ENCODE measurements around the gene SEMA4D.

- TF ChIP-seq, protein P1, sequence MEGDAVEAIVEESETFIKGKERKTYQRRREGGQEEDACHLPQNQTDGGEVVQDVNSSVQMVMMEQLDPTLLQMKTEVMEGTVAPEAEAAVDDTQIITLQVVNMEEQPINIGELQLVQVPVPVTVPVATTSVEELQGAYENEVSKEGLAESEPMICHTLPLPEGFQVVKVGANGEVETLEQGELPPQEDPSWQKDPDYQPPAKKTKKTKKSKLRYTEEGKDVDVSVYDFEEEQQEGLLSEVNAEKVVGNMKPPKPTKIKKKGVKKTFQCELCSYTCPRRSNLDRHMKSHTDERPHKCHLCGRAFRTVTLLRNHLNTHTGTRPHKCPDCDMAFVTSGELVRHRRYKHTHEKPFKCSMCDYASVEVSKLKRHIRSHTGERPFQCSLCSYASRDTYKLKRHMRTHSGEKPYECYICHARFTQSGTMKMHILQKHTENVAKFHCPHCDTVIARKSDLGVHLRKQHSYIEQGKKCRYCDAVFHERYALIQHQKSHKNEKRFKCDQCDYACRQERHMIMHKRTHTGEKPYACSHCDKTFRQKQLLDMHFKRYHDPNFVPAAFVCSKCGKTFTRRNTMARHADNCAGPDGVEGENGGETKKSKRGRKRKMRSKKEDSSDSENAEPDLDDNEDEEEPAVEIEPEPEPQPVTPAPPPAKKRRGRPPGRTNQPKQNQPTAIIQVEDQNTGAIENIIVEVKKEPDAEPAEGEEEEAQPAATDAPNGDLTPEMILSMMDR (IDR thresholded peaks at IDR 0.05; ENCODE audit: low read depth, low read length), result no peak
- TF ChIP-seq EZH2phosphoT487 (IDR thresholded peaks at IDR 0.05; ENCODE audit: low read depth), result no peak
Observed at GRCh38 chr9:89408628-89409101, 89.2 kb downstream of the SEMA4D start.
